Measurements from ENCODE around the gene SPDYA. TPM values are rescaled to one million over a fixed set of nuclear protein-coding genes. Genes with fewer than 3 reads are reported as not detected.

The SPDYA gene
- 0.12 and 0.53 TPM in 2 replicates for total RNA-seq (ENCODE audit: low replicate concordance)

DNA sequence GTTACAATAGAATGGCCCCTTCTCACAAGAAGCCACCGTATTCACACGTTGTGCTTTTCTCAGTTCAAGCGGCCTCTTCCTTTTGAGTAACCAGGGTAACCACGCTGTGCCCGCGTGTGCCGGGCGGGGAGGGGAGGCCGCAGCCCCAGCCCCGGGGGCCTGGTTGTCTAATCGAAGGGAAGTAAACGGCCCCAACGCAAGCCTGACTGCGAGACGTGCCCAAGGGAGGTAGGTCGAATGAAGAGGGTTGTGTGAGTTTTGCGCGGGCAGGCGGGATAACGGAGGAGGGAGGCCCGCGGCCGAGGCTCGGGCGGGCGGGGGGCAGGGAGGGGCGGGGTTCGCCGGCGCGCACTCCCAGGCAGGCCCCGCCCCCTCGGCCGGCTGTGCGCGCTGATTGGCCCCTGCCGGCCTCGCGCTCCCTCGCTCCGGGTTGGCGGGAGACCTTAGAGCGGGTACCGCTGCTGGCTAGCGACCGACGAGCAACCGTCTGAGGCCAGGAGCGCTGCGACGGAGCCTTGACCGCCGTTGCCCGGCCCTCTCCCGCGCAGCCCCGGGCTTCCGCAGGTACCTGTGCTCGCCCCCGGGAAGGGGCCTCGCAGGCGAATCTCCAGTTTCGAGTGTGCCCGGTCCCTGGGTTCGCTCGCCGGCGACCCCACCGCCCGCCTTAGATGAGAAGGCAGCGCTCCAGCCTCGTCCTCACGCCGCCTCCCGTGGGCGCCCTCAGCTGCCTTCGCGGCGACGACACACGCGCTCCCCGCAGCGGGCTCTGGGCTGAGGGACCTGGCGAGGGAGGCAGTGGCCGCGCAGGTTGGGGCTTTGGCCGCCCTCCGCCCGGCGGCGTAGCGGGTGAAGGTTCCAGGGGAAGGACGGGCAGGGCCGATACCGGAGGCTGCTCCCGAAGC lies at the start of gene SPDYA:
Gene SPDYA, plus strand, starts transcription at position 451 of the 902 bp plus-strand sequence. CDS start 5,181 bp downstream, outside the sequence.

DNA sequence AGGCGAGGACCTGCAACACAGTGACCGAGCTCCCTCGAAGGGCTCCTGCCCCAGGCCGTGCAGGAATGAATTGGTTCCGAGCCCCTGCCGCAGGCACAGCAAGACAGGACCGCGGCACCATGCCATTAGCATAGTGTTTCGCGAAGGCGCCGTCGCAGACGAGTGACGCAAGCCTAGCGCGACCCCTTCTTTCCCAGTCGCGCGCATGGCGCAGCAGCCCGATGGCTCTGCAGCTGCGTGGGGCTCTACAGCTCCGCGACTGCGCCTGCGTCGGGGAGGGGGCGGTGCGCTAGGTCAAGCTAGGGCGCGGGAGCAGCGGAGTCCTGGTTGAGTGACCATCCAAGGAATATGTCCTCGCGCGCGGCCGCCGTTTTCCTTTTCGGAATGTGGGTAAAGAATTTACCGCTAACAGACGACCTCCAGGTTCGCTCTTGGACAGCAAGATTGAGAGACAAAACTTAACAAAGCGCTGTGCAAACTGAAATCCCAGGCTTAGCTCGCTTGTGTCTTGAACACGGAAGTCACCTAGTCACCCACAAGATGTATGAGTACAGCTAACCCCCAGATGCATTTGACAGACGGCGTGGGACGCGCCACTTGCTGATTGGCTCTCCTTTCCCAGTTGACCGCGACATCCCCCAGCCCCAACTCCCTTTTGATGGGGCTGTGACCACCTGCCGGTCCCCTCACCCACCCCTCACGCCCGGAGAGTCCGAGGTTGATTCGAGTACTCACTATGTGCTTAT lies 59.7 kb downstream of the SPDYA start, which contains the start of gene TRMT61B:
Gene TRMT61B, minus strand, starts transcription at position 164 of the 746 bp plus-strand sequence. Its CDS starts 32 bp downstream, at position 132.

DNA sequence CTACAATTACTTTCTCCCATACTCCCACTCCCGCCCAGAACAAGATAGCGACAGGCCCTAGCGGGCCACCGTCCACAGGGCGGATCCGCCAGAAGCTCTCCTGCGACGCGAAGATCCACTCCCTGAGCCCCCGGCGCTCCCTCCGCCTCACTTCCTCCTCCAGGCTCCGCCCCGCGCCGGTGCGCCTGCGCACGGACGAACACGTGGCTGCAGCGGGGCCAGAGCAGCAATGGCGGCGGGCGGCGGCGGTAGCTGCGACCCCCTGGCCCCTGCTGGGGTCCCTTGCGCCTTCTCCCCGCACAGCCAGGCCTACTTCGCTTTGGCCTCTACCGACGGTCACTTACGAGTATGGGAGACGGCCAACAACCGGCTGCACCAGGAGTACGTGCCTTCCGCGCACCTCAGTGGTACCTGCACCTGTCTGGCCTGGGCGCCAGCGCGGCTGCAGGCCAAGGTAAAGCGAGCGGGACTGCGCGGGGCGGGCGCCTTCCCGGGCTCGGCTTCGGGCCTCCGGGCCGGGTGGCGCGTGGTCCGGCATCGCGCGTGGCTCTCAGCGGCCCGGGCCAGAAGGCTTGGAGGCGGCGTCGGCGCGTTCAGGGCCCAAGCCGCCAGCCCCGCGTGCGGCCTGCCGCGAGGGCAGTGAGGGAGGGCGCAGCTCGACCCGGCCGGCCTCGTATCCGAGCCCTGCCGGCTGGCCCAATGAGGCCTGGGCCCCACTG lies 84.0 kb downstream of the SPDYA start, which contains the start of gene WDR43:
Gene WDR43, plus strand, starts transcription at position 198 of the 719 bp plus-strand sequence. Its CDS starts 32 bp downstream, at position 230.

Other genes with a start within 250 kb of the SPDYA start
- 119 and 174 TPM in 2 replicates for gene PPP1CB, start 59.0 kb upstream of the SPDYA start, total RNA-seq (ENCODE audit: low replicate concordance)
- 11.0 and 12.0 TPM in 2 replicates for gene TRMT61B, start 59.5 kb downstream of the SPDYA start, total RNA-seq (ENCODE audit: low replicate concordance)
- 54.6 and 122 TPM in 2 replicates for gene WDR43, start 83.8 kb downstream of the SPDYA start, total RNA-seq (ENCODE audit: low replicate concordance)
- 0.23 TPM in 1 of 2 replicates, not detected in the other for gene TOGARAM2, start 170.5 kb downstream of the SPDYA start, total RNA-seq (ENCODE audit: low replicate concordance)